Measurements from ENCODE around the gene ADRM1. TPM values are rescaled to one million over a fixed set of nuclear protein-coding genes. Genes with fewer than 3 reads are reported as not detected.

Gene ADRM1, protein sequence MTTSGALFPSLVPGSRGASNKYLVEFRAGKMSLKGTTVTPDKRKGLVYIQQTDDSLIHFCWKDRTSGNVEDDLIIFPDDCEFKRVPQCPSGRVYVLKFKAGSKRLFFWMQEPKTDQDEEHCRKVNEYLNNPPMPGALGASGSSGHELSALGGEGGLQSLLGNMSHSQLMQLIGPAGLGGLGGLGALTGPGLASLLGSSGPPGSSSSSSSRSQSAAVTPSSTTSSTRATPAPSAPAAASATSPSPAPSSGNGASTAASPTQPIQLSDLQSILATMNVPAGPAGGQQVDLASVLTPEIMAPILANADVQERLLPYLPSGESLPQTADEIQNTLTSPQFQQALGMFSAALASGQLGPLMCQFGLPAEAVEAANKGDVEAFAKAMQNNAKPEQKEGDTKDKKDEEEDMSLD
- 97.9 and 98.0 TPM in 2 replicates for total RNA-seq

DNA sequence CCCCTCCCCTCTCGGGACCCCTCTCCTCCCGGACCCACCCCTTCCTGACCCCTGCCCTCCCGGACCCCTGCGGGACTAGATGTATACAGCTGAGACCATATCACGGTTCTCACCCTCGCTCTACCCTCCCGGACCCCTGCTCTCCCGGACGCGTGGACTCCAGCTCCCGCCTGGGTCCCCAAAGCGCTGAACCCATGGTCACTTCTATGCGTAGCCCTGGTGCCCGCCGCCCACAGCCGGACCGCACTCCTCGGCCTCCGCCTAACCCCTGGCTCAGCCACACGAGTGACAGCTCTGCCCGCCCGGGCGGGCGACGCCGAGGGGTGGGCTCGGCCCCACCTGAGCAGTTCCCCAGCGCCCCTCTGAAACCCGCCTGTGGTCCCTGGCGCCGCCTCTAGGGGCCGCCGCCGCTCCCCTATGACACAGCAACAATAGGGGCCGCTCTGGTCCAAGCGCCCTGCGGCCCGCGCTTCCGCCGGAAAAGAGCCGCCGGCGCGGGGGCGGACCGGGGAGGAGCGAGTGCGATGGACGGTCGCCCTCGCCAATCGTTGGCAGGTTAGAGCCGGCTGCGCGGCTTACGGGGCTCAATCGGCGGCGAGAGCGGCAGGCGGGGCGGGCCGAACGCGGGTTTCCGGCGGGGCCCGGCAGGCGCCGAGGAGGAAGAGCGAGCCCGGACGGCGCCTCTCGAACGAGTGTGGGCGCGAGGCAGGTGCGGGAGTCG is at the start of gene ADRM1:
Gene ADRM1, plus strand, starts transcription at position 657 of the 721 bp plus-strand sequence. CDS start 572 bp downstream, outside the sequence.
- Mint-ChIP-seq H3K27ac (peak within 1 kb of the TSS; percentile 96), H3K27me3 (no peaks in the 10 kb centered on the region), H3K9me3 (no peaks in the 10 kb centered on the region), H3K4me1 (peaks cover 30% of the 10 kb centered on the region), H3K36me3 (ENCODE audit: low read depth) (peaks cover 34% of the 10 kb centered on the region), H3K4me3 (peak within 1 kb of the TSS; percentile 92)
- CTCF ChIA-PET = interaction anchor here (0.7 to 2.6 kb wide), 7 partner anchors 35 to 198 kb away, joined by 3 to 18 read pairs (median 4); partner anchors contain the start of gene LAMA5
- intact Hi-C loops (cut with micrococcal nuclease) = loop anchor here (1.0 to 5.0 kb wide), 18 partner anchors 37 to 707 kb away; partner anchors contain the start of genes CABLES2, DIDO1, LAMA5 and LSM14B
- ATAC-seq (ENCODE audit: low read depth) (peak; percentile 86), DNase-seq (peak; percentile 99)
- TF ChIP-seq, protein P1, sequence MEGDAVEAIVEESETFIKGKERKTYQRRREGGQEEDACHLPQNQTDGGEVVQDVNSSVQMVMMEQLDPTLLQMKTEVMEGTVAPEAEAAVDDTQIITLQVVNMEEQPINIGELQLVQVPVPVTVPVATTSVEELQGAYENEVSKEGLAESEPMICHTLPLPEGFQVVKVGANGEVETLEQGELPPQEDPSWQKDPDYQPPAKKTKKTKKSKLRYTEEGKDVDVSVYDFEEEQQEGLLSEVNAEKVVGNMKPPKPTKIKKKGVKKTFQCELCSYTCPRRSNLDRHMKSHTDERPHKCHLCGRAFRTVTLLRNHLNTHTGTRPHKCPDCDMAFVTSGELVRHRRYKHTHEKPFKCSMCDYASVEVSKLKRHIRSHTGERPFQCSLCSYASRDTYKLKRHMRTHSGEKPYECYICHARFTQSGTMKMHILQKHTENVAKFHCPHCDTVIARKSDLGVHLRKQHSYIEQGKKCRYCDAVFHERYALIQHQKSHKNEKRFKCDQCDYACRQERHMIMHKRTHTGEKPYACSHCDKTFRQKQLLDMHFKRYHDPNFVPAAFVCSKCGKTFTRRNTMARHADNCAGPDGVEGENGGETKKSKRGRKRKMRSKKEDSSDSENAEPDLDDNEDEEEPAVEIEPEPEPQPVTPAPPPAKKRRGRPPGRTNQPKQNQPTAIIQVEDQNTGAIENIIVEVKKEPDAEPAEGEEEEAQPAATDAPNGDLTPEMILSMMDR (IDR thresholded peaks at IDR 0.05) = peak; percentile 32
- POLR2A ChIA-PET = interaction anchor here (0.8 to 2.6 kb wide), 10 partner anchors 35 to 506 kb away, joined by 3 to 21 read pairs (median 5); partner anchors contain the start of genes MTG2 and RPS21

DNA sequence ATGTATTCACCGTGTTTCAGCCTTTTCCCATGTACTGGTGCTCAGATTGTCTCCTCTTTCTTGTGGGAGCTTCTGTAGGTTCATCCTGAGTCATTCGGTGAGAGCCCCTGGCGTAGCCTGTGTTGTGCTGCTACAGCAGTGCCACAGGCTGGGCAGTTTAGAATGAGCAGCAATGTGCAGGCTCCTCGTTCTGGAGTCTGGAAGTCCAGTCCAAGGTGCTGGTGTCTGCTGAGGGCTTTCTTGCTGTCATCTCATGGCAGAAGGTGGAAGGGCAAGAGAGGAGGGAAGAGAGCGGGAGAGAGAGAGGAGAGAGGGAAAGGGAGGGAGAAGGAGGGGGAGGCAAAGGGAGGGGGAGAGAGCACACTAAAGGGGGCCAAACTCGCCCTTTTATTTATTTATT is 49.4 kb upstream of the ADRM1 start:
- no peak overlapping the region for H3K4me3 Mint-ChIP-seq
- no peaks in the 10 kb centered on the region for H3K27me3 Mint-ChIP-seq
- ChIA-PET CTCF (no interaction called here), POLR2A (no interaction called here)
- H3K36me3 Mint-ChIP-seq (ENCODE audit: low read depth) = peaks cover 38% of the 10 kb centered on the region
- H3K27ac Mint-ChIP-seq = no peak overlapping the region
- intact Hi-C loops (cut with micrococcal nuclease) = no loop called here
- no peak for ATAC-seq (ENCODE audit: low read depth)
- H3K4me1 Mint-ChIP-seq = peaks cover 21% of the 10 kb centered on the region
- H3K9me3 Mint-ChIP-seq = no peaks in the 10 kb centered on the region
- TF ChIP-seq, protein P1 (IDR thresholded peaks at IDR 0.05) = no peak
- DNase-seq = no peak

DNA sequence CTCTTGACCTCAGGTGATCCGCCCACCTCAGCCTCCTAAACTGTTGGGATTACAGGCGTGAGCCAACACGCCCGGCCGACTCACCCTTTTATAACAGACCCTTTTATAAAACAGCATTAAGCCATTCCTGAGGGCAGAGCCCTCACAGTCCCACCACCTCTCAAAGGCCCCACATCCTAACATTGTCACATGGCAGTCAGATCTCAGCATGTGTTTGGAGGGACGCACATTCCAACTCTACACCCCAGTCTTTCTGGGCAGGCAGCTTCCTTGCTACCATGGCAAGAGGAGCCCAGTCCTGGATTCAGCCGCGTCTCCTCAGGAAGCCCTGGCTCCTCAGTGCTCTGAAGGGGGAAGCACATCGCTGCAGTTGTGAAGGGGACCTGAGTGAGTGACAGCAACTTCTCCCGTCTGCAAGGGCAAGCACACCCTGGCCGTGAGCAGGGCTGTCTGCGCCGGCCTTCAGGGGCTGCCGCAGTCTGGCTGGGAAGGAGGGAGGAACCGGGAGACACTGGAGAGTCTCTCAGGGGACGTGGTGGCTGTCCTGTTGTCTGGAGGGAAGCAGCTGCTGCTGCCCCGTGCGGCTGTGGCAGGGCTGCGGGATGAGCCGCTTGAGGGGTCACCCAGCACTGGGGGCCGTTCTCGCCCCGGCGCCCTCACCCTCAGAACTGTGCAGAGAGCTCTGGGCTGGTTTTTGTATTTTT is 48.6 kb upstream of the ADRM1 start:
- Mint-ChIP-seq H3K27me3 (no peaks in the 10 kb centered on the region), H3K27ac (no peak overlapping the region)
- intact Hi-C loops (cut with micrococcal nuclease) = no loop called here

DNA sequence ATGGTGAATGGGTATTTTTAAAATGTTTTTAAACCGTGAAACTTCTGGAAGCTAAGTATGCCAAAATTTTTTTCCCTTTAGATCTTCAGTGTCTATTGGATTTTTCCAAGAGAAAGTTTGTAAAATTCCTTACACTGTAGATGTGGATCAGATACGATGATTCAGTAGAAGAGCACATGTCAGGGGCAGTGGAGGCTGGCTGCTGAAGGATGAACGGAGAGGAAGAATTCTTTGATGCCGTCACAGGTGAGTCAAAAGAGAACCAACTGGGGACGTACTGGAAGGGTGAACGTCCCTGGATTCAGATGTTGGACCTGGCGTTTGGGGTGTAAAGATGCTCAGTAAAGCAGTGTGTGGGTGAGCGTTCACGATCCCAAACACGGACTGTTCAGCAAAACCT is 46.8 kb upstream of the ADRM1 start:
- DNase-seq (no peak), ATAC-seq (ENCODE audit: low read depth) (no peak)
- H3K27ac Mint-ChIP-seq = no peak overlapping the region
- H3K9me3 Mint-ChIP-seq = no peaks in the 10 kb centered on the region
- peaks cover 2% of the 10 kb centered on the region for H3K4me1 Mint-ChIP-seq
- intact Hi-C loops (cut with micrococcal nuclease) = no loop called here
- ChIA-PET CTCF (no interaction called here), POLR2A (no interaction called here)
- H3K27me3 Mint-ChIP-seq = no peaks in the 10 kb centered on the region
- TF ChIP-seq, protein P1 (IDR thresholded peaks at IDR 0.05) = no peak
- H3K36me3 Mint-ChIP-seq (ENCODE audit: low read depth) = peaks cover 61% of the 10 kb centered on the region
- H3K4me3 Mint-ChIP-seq = no peak overlapping the region

More for the DNA sequence above, 48.6 kb upstream of the ADRM1 start:
- H3K4me1 Mint-ChIP-seq = peaks cover 16% of the 10 kb centered on the region
- ChIA-PET POLR2A (no interaction called here), CTCF (no interaction called here)
- H3K4me3 Mint-ChIP-seq = no peak overlapping the region
- no peaks in the 10 kb centered on the region for H3K9me3 Mint-ChIP-seq
- TF ChIP-seq, protein P1 (IDR thresholded peaks at IDR 0.05) = no peak
- no peak for ATAC-seq (ENCODE audit: low read depth)
- peaks cover 43% of the 10 kb centered on the region for H3K36me3 Mint-ChIP-seq (ENCODE audit: low read depth)
- no peak for DNase-seq

Measured in activated B cell treated with CpG ODN at 0.5 μM for 24 hours (primary cell).